D721Med (cell line): ENCODE data around the gene RASL10B.

ENCODE experiments used
- DNase-seq: peaks from one replicate; pipeline ENCODE4 v3.0.0; 2011; ENCODE audit warnings: low spot score; ENCODE audit not compliant: insufficient read length
- FAIRE-seq: peaks from 2 replicates; lab custom pipeline; 2011; peaks lifted over from hg19 to GRCh38; lab: Jason Lieb, UNC
- CTCF ChIP-seq: IDR thresholded peaks from 2 replicates; pipeline ENCODE4 v1.5.1; 2012; ENCODE audit warnings: mild to moderate bottlenecking, control low read depth; ENCODE audit not compliant: insufficient read depth; ENCODE audit errors: missing control alignments

Gene RASL10B

DNA sequence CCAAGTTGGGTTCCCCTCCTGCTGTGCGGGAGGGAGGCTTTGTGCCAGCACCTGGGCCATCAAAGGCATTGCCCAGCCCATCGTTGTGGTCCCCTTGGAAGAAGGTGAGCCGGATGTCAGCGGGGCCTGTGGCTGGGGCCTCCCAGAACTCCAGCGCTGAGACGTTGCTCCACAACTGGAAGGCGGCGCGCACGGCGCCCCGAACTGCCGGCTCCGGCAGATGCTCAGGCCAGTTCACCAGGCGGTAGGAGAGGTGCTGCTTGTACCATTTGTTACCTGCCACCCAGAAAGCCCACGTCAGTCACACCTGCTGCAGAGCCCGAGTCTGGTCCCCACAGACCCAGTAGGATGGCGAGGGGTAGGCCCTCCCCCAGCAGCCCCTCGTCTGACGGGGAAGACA is 41.7 kb downstream of the RASL10B start:
- FAIRE-seq = no peak
- TF ChIP-seq CTCF = no peak
- DNase-seq = no peak

- DNase-seq (no peak), FAIRE-seq (no peak)
- no peak for TF ChIP-seq CTCF
These were observed 42.4 kb downstream of the RASL10B start for GRCh38 chr17:35773679-35774425.

DNA sequence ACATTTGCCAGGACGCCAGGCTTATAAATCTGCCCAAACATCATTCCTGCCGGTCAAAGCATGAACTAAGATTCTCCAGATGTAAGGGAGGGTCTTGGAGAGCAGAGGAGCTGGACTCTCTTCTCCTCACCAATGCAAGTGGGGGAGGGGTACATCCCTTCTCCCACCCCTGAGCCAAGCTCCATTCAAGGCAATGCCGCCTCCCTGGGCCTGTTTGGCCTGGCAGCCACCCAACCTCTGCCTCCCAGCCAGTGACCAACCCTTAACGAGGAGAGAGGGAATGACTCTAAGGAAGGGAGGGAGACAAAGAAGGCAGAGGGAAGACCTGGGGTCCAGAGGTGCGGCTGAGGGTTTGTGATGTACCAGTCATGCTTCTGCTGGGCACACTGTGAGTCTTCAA is 43.1 kb downstream of the RASL10B start:
- FAIRE-seq (no peak), DNase-seq (no peak)

DNA sequence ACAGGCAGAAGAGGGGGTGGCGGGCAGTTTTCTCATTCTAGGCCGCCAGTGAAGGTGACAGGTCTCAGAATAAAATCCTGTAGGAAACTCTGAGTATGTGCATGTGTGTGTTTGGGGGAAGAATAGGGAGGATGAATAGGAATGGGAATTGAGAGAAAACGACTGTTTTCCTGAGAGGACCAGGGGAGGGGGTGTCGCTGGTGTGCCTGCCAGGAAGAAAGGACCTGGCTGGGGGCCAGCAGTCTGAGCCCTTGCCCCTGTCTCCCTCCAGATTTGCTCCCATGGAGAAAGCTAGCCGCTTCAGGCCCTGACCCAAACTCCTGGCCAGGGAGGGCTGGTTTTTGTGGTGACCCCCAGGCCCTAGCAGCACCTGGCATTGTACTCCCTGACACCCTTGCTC is 43.6 kb downstream of the RASL10B start:
- FAIRE-seq (no peak), DNase-seq (no peak)
- no peak for TF ChIP-seq CTCF

More for the DNA sequence above, 43.1 kb downstream of the RASL10B start:
- no peak for TF ChIP-seq CTCF

DNA sequence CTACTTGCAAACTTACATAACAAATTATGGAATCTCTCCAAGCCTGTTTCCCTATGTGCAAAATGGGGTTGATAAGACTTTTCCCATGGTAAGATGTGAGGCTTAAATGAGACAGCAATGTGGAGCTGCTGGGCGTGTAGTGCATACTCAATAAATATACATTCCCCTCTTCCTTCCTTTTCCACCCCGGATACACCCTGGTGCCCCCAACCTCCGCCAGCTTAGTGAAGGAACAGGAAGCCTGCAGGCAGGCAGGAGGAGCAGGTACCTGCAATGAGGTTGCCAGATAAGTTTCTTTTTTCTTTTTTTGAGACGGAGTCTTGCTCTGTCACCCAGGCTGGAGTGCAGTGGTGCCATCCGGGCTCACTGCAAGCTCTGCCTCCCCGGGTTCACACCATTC is 44.1 kb downstream of the RASL10B start:
- DNase-seq = no peak
- no peak for FAIRE-seq
- TF ChIP-seq CTCF = no peak

DNA sequence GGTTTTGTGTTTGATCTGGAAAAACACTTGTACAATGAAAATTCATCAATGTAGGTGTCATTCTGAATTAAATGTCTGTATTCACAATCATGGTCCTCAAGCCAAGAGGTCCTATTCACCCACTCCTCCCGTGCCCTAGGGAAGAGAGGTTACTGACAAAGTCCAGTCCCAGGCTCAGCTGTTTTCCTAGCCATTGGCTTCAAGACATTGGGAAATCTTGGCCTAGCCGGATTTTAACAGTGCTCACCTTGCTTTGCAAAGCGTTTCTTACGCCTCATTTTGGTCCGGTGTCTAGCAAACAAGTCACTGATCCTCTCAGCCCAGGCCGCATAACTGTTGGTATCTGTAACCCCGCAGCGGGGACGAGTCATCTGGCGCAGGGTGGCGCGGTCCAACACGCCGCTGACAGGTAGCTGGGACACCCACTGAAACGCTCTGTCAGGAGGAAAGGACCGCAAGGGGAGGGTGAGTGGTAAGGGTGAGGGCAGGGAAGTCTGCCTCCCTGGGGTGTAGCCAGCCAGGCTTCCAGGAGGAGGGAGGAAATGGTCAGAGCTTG is 47.3 kb downstream of the RASL10B start:
- TF ChIP-seq CTCF = no peak
- FAIRE-seq (no peak), DNase-seq (no peak)

- FAIRE-seq = no peak
- DNase-seq = no peak
- TF ChIP-seq CTCF = no peak
These were observed 49.5 kb downstream of the RASL10B start for GRCh38 chr17:35780950-35781349.
